ENCODE results near the gene TRIM15. TPM values are rescaled to one million over a fixed set of nuclear protein-coding genes. Genes with fewer than 3 reads are reported as not detected.
A peak's percentile ranks its signal among the peaks of the same experiment; 100 is the strongest.

TRIM15 gene
- total RNA-seq, 1 experiment from 2014 or later = 0.35 TPM

DNA sequence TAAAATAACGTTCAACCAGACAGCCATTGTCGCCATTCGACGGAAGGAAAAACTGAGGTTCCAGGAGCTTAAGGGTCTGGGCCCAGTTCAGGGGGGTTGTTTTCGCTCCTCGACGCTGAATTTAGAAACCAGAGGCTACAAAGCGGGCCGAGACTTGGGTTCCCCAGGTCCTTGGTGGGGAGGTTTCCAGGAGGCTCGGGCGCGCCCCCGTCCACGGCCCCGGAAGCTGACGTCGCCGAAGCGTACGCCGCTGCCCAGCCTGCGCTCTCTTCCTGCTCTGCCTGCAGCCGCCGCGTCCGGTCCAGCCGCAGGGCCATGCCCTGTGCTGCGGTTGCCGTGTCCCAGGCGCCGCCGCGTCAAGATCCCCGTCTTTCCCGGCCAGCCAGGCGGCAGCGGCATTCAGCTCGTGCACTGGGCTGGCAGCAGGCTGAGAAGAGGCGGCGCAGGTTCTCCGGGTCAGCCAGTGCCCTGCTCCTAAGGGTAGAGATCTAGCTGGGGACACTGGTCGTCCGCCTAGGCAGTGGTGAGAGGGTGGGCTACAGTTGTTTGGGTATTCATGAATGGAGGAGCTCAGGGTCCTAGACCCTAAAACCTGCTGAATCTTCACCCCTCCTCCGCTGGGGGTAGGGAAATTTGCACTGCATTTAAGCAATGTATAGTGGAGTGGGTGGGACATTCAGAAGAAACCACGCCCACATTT, 50.8 kb downstream of the TRIM15 start (continued):
- TF ChIP-seq ZNF121 (CRISPR knock-in tag; IDR thresholded peaks at IDR 0.05) (peak; percentile 74; the same call in 1 of the 2 replicates), PREB (CRISPR knock-in tag; IDR thresholded peaks at IDR 0.05; ENCODE audit: borderline replicate concordance) (no peak), SMAD4 (CRISPR knock-in tag; IDR thresholded peaks at IDR 0.05) (peak; percentile 78), AR (CRISPR knock-in tag; IDR thresholded peaks at IDR 0.05) (no peak), ELF4 (CRISPR knock-in tag; IDR thresholded peaks at IDR 0.05; ENCODE audit: low read depth) (peak; percentile 91; the same call in 1 of the 2 replicates), TP53 (CRISPR knock-in tag; IDR thresholded peaks at IDR 0.05) (no peak), ZNF138 (CRISPR knock-in tag; conservative IDR thresholded peaks at IDR 0.05) (no peak), NFE2L1 (CRISPR knock-in tag; IDR thresholded peaks at IDR 0.05) (no peak; the same call in 1 of the 2 replicates), NR2C2 (CRISPR knock-in tag; IDR thresholded peaks at IDR 0.05) (0 out of 2 replicates have a peak, but pooled peaks have one; percentile 47), TCF7 (CRISPR knock-in tag; IDR thresholded peaks at IDR 0.05; ENCODE audit: low read depth) (peak; percentile 42; the same call in 1 of the 2 replicates), SMAD3 (CRISPR knock-in tag; IDR thresholded peaks at IDR 0.05; ENCODE audit: borderline replicate concordance) (peak; percentile 70; the same call in 1 of the 2 replicates), ZNF423 (CRISPR knock-in tag; IDR thresholded peaks at IDR 0.05) (no peak), NFATC4 (CRISPR knock-in tag; IDR thresholded peaks at IDR 0.05) (no peak), ZNF671 (CRISPR knock-in tag; IDR thresholded peaks at IDR 0.05) (no peak), MYBL2 (CRISPR knock-in tag; IDR thresholded peaks at IDR 0.05) (peak; percentile 76), GRHL2 (CRISPR knock-in tag; IDR thresholded peaks at IDR 0.05; ENCODE audit: insufficient replicate concordance, severe bottlenecking) (no peak), PRRX2 (CRISPR knock-in tag; IDR thresholded peaks at IDR 0.05) (no peak), MAX (CRISPR knock-in tag; IDR thresholded peaks at IDR 0.05) (peak; percentile 72; the same call in 1 of the 2 replicates), ESRRA (CRISPR knock-in tag; IDR thresholded peaks at IDR 0.05; ENCODE audit: borderline replicate concordance) (peak; percentile 67; the same call in 1 of the 2 replicates), GABPB1 (CRISPR knock-in tag; IDR thresholded peaks at IDR 0.05) (peak; percentile 49; the same call in 1 of the 2 replicates), KAT7 (CRISPR knock-in tag; IDR thresholded peaks at IDR 0.05; ENCODE audit: borderline replicate concordance) (no peak), FOXP1 (CRISPR knock-in tag; IDR thresholded peaks at IDR 0.05; ENCODE audit: borderline replicate concordance) (peak; percentile 68; the same call in 1 of the 2 replicates)
- TF ChIP-seq, protein P1, sequence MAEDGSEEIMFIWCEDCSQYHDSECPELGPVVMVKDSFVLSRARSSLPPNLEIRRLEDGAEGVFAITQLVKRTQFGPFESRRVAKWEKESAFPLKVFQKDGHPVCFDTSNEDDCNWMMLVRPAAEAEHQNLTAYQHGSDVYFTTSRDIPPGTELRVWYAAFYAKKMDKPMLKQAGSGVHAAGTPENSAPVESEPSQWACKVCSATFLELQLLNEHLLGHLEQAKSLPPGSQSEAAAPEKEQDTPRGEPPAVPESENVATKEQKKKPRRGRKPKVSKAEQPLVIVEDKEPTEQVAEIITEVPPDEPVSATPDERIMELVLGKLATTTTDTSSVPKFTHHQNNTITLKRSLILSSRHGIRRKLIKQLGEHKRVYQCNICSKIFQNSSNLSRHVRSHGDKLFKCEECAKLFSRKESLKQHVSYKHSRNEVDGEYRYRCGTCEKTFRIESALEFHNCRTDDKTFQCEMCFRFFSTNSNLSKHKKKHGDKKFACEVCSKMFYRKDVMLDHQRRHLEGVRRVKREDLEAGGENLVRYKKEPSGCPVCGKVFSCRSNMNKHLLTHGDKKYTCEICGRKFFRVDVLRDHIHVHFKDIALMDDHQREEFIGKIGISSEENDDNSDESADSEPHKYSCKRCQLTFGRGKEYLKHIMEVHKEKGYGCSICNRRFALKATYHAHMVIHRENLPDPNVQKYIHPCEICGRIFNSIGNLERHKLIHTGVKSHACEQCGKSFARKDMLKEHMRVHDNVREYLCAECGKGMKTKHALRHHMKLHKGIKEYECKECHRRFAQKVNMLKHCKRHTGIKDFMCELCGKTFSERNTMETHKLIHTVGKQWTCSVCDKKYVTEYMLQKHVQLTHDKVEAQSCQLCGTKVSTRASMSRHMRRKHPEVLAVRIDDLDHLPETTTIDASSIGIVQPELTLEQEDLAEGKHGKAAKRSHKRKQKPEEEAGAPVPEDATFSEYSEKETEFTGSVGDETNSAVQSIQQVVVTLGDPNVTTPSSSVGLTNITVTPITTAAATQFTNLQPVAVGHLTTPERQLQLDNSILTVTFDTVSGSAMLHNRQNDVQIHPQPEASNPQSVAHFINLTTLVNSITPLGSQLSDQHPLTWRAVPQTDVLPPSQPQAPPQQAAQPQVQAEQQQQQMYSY (CRISPR knock-in tag; IDR thresholded peaks at IDR 0.05) = peak; percentile 46; the same call in 1 of the 2 replicates
- TF ChIP-seq, protein P2, sequence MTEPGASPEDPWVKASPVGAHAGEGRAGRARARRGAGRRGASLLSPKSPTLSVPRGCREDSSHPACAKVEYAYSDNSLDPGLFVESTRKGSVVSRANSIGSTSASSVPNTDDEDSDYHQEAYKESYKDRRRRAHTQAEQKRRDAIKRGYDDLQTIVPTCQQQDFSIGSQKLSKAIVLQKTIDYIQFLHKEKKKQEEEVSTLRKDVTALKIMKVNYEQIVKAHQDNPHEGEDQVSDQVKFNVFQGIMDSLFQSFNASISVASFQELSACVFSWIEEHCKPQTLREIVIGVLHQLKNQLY (CRISPR knock-in tag; IDR thresholded peaks at IDR 0.05) = 0 out of 2 replicates have a peak, but pooled peaks have one; percentile 56
- TF ChIP-seq, protein P3, sequence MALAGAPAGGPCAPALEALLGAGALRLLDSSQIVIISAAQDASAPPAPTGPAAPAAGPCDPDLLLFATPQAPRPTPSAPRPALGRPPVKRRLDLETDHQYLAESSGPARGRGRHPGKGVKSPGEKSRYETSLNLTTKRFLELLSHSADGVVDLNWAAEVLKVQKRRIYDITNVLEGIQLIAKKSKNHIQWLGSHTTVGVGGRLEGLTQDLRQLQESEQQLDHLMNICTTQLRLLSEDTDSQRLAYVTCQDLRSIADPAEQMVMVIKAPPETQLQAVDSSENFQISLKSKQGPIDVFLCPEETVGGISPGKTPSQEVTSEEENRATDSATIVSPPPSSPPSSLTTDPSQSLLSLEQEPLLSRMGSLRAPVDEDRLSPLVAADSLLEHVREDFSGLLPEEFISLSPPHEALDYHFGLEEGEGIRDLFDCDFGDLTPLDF (CRISPR knock-in tag; IDR thresholded peaks at IDR 0.05) = 0 out of 2 replicates have a peak, but pooled peaks have one; percentile 22
